Neural progenitor cell (in vitro differentiated cells): Measurements from ENCODE around the gene RAPGEF2. TPM values are rescaled to one million over a fixed set of nuclear protein-coding genes. Genes with fewer than 3 reads are reported as not detected.

ENCODE experiments used
- DNase-seq: peaks from one replicate; pipeline ENCODE4 v3.0.0-alpha.2; 2016; ENCODE audit warnings: low spot score
- H2AFZ ChIP-seq: fragments of 200-600 bp; sonication (generic); replicated peaks from 2 replicates; pipeline ENCODE4 v1.6.1; 2016; ENCODE audit warnings: antibody characterized with exemption
- H3F3A ChIP-seq: fragments of 200-600 bp; sonication (generic); 2 replicates; pipeline ENCODE4 v1.6.1; 2016; ENCODE audit warnings: antibody characterized with exemption, low read depth
- H3K27ac ChIP-seq: fragments of 200-600 bp; sonication (generic); 2 replicates; pipeline ENCODE4 v1.5.1; 2016; ENCODE audit warnings: mild to moderate bottlenecking
- H3K27me3 ChIP-seq: fragments of 200-600 bp; sonication (generic); 2 replicates; pipeline ENCODE4 v1.6.1; 2016; ENCODE audit warnings: mild to moderate bottlenecking, moderate library complexity
- H3K36me3 ChIP-seq: fragments of 200-600 bp; sonication (generic); 2 replicates; pipeline ENCODE4 v1.5.1; 2016
- H3K4me1 ChIP-seq: fragments of 200-600 bp; sonication (generic); 2 replicates; pipeline ENCODE4 v1.6.1; 2016; ENCODE audit warnings: mixed run types
- H3K4me2 ChIP-seq: fragments of 200-600 bp; sonication (generic); 2 replicates; pipeline ENCODE4 v1.6.1; 2016
- H3K4me3 ChIP-seq: fragments of 200-600 bp; sonication (generic); 2 replicates; pipeline ENCODE4 v1.5.1; 2016
- H3K79me2 ChIP-seq: fragments of 200-600 bp; sonication (generic); 2 replicates; pipeline ENCODE4 v1.6.1; 2016; ENCODE audit warnings: low read depth
- H3K9ac ChIP-seq: fragments of 200-600 bp; sonication (generic); 2 replicates; pipeline ENCODE4 v1.6.1; 2016
- H3K9me3 ChIP-seq: fragments of 200-600 bp; sonication (generic); 2 replicates; pipeline ENCODE4 v1.5.1; 2016; ENCODE audit warnings: low read depth
- H4K20me1 ChIP-seq: fragments of 200-600 bp; sonication (generic); 2 replicates; pipeline ENCODE4 v1.6.1; 2016; ENCODE audit warnings: low read depth
- H3K27ac Mint-ChIP-seq: 3 replicates; pipeline ENCODE4 v1.8.0; 2021; ENCODE audit warnings: mixed read lengths
- H3K27me3 Mint-ChIP-seq: 2 replicates; pipeline ENCODE4 v1.8.0; 2022; ENCODE audit warnings: low read depth, mild to moderate bottlenecking, inconsistent platforms, moderate library complexity, mixed read lengths; ENCODE audit not compliant: insufficient read depth
- H3K36me3 Mint-ChIP-seq: 3 replicates; pipeline ENCODE4 v1.8.0; 2021; ENCODE audit warnings: mixed read lengths
- H3K4me1 Mint-ChIP-seq: 3 replicates; pipeline ENCODE4 v1.8.0; 2021; ENCODE audit warnings: mixed read lengths
- H3K4me3 Mint-ChIP-seq: 3 replicates; pipeline ENCODE4 v1.8.0; 2021; ENCODE audit warnings: mild to moderate bottlenecking, moderate library complexity, mixed read lengths
- H3K9me3 Mint-ChIP-seq: 3 replicates; pipeline ENCODE4 v1.8.0; 2020; ENCODE audit warnings: mixed read lengths
- CTCF ChIP-seq: fragments of 200-600 bp; sonication (generic); IDR thresholded peaks from 2 replicates; pipeline ENCODE4 v1.5.1; 2017; ENCODE audit warnings: antibody characterized with exemption, mild to moderate bottlenecking
- EZH2 ChIP-seq: fragments of 200-600 bp; sonication (generic); IDR thresholded peaks from 2 replicates; pipeline ENCODE4 v1.6.1; 2017; ENCODE audit warnings: antibody characterized with exemption, mild to moderate bottlenecking, moderate library complexity
- EZH2phosphoT487 ChIP-seq: fragments of 200-600 bp; sonication (generic); IDR thresholded peaks from 2 replicates; pipeline ENCODE4 v1.6.1; 2017; ENCODE audit warnings: antibody characterized with exemption
- total RNA-seq: library from RNA; depleted of rRNA; stranded (reverse); fragments of >200 nt; gene quantifications from 2 replicates; pipeline ENCODE4 v1.2.3, GENCODE V29; 2015; ENCODE audit warnings: low replicate concordance

Gene RAPGEF2
- total RNA-seq, 1 donor from 2014 or later, result 70.4 TPM

- no peak for TF ChIP-seq CTCF
- no peak for TF ChIP-seq EZH2
- TF ChIP-seq EZH2phosphoT487, result no peak
- Histone ChIP-seq H3K36me3 (no peaks in the 10 kb centered on the region), H3F3A (no peaks in the 10 kb centered on the region), H2AFZ (no peak overlapping the region), H3K27me3 (no peaks in the 10 kb centered on the region), H3K9ac (no peak overlapping the region), H3K4me1 (peaks cover 3% of the 10 kb centered on the region), H4K20me1 (no peaks in the 10 kb centered on the region), H3K9me3 (no peaks in the 10 kb centered on the region), H3K79me2 (peaks cover 4% of the 10 kb centered on the region), H3K27ac (no peak overlapping the region), H3K4me3 (no peak overlapping the region), H3K4me2 (no peak overlapping the region)
- no peak for DNase-seq
- Mint-ChIP-seq H3K4me1 (no peaks in the 10 kb centered on the region), H3K27ac (no peak overlapping the region), H3K27me3 (no peaks in the 10 kb centered on the region), H3K9me3 (peaks cover 6% of the 10 kb centered on the region), H3K4me3 (no peak overlapping the region), H3K36me3 (peaks cover 9% of the 10 kb centered on the region)
Observed at GRCh38 chr4:159240687-159241086, 137.8 kb downstream of the RAPGEF2 start.

- Mint-ChIP-seq H3K4me1 (no peaks in the 10 kb centered on the region), H3K36me3 (peaks cover 6% of the 10 kb centered on the region), H3K27me3 (no peaks in the 10 kb centered on the region), H3K4me3 (no peak overlapping the region), H3K9me3 (no peaks in the 10 kb centered on the region), H3K27ac (no peak overlapping the region)
- H3K4me2 ChIP-seq, result no peak overlapping the region
- H3F3A ChIP-seq, result no peaks in the 10 kb centered on the region
- H3K9me3 ChIP-seq, result no peaks in the 10 kb centered on the region
- no peak for TF ChIP-seq CTCF
- TF ChIP-seq EZH2phosphoT487, result no peak
- no peaks in the 10 kb centered on the region for H3K79me2 ChIP-seq
- no peak overlapping the region for H3K4me3 ChIP-seq
- no peak overlapping the region for H3K9ac ChIP-seq
- no peaks in the 10 kb centered on the region for H3K4me1 ChIP-seq
- no peaks in the 10 kb centered on the region for H4K20me1 ChIP-seq
- H3K36me3 ChIP-seq, result peaks cover 3% of the 10 kb centered on the region
- H3K27me3 ChIP-seq, result no peaks in the 10 kb centered on the region
- H3K27ac ChIP-seq, result no peak overlapping the region
- DNase-seq, result no peak
- no peak overlapping the region for H2AFZ ChIP-seq
Observed at GRCh38 chr4:159242427-159242826, 139.5 kb downstream of the RAPGEF2 start.

- no peaks in the 10 kb centered on the region for H3K9me3 Mint-ChIP-seq
- Histone ChIP-seq H3K9me3 (no peaks in the 10 kb centered on the region), H4K20me1 (no peaks in the 10 kb centered on the region), H2AFZ (no peak overlapping the region), H3K4me1 (no peaks in the 10 kb centered on the region), H3K9ac (no peak overlapping the region), H3K36me3 (peaks cover 3% of the 10 kb centered on the region), H3F3A (no peaks in the 10 kb centered on the region), H3K4me2 (no peak overlapping the region), H3K79me2 (no peaks in the 10 kb centered on the region), H3K27me3 (no peaks in the 10 kb centered on the region), H3K4me3 (no peak overlapping the region), H3K27ac (no peak overlapping the region)
- no peak overlapping the region for H3K27ac Mint-ChIP-seq
- H3K36me3 Mint-ChIP-seq, result peaks cover 22% of the 10 kb centered on the region
- no peaks in the 10 kb centered on the region for H3K27me3 Mint-ChIP-seq
- no peak for DNase-seq
- H3K4me3 Mint-ChIP-seq, result no peak overlapping the region
- TF ChIP-seq EZH2phosphoT487 (no peak), EZH2 (no peak), CTCF (no peak)
- H3K4me1 Mint-ChIP-seq, result peaks cover 6% of the 10 kb centered on the region
Observed at GRCh38 chr4:159248384-159249178, 145.7 kb downstream of the RAPGEF2 start.
